PC-3 (cell line): ENCODE results near the gene GPC6.

Experiments used
- EZH2 ChIP-seq: fragments of 300-600 bp; sonication (generic); IDR thresholded peaks from one replicate; pipeline ENCODE4 v1.6.1; 2017; ENCODE audit warnings: antibody characterized with exemption, mild to moderate bottlenecking, low read length; ENCODE audit not compliant: unreplicated experiment
- EZH2phosphoT487 ChIP-seq: fragments of 300-600 bp; sonication (generic); IDR thresholded peaks from 2 replicates; pipeline ENCODE4 v1.6.1; 2018; ENCODE audit warnings: mild to moderate bottlenecking, antibody characterized with exemption, low read length, borderline replicate concordance
- TF ChIP-seq, protein P1 (sequence below): fragments of 300-600 bp; sonication (generic); conservative IDR thresholded peaks from 2 replicates; pipeline ENCODE4 v1.5.1; 2017; ENCODE audit warnings: antibody characterized with exemption, low read depth, mild to moderate bottlenecking, low read length

DNA sequence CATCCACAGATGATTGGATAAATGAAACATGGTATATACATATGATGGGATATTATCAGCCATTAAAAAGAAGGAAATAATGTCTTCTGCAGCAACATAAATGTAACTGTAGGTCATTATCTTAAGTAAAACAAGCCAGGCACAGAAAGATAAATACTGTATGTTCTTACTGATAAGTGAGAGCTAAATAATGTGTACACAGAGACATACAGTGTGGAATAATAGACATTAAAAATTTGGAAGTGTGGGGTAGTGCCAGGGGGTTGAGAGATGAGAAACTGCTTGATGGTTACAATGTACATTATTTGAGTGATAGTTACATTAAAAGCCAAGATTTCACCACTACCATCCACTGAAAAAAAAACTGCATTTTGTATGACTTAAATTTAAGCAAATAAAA is 26.0 kb upstream of the GPC6 start:
- TF ChIP-seq, protein P1, sequence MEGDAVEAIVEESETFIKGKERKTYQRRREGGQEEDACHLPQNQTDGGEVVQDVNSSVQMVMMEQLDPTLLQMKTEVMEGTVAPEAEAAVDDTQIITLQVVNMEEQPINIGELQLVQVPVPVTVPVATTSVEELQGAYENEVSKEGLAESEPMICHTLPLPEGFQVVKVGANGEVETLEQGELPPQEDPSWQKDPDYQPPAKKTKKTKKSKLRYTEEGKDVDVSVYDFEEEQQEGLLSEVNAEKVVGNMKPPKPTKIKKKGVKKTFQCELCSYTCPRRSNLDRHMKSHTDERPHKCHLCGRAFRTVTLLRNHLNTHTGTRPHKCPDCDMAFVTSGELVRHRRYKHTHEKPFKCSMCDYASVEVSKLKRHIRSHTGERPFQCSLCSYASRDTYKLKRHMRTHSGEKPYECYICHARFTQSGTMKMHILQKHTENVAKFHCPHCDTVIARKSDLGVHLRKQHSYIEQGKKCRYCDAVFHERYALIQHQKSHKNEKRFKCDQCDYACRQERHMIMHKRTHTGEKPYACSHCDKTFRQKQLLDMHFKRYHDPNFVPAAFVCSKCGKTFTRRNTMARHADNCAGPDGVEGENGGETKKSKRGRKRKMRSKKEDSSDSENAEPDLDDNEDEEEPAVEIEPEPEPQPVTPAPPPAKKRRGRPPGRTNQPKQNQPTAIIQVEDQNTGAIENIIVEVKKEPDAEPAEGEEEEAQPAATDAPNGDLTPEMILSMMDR, result no peak
- TF ChIP-seq EZH2phosphoT487, result no peak
- TF ChIP-seq EZH2, result no peak
